Panc1 (cell line): ENCODE data around the gene KLK12. TPM values are rescaled to one million over a fixed set of nuclear protein-coding genes. Genes with fewer than 3 reads are reported as not detected.

ENCODE experiments used
- ATAC-seq: fragments of 200-7000 bp; cut with Tn5 transposase; 2 replicates; pipeline ENCODE4 v1.9.1; 2020; ENCODE audit warnings: mild to moderate bottlenecking, moderate library complexity
- BruUV-seq: library from RNA; stranded (reverse); fragments of 400-500 nt; replicated peaks from 2 replicates; lab custom pipeline; 2021; lab: Mats Ljungman, UMichigan
- CTCF ChIA-PET: fragments of 300-600 bp; sonication (Branson Sonifier 250); formaldehyde crosslinking; loops from one replicate; lab custom pipeline; 2022; ENCODE audit warnings: antibody characterized with exemption; lab: Charles Lee
- POLR2A ChIA-PET: fragments of 300-600 bp; sonication (Branson Sonifier 250); formaldehyde crosslinking; loops from one replicate; lab custom pipeline; 2022; ENCODE audit warnings: antibody characterized with exemption; lab: Charles Lee
- DNase-seq: peaks from one replicate; pipeline ENCODE4 v3.0.0-alpha.2; 2010; ENCODE audit warnings: low read depth, low spot score
- H3K27ac ChIP-seq: 2 replicates; pipeline ENCODE4 v1.5.1; 2011; ENCODE audit warnings: mild to moderate bottlenecking, low read length, inconsistent platforms
- H3K27me3 ChIP-seq: fragments of 200-500 bp; sonication (Bioruptor generic); 2 replicates; pipeline ENCODE4 v1.6.0; 2014; ENCODE audit warnings: low read length, inconsistent platforms; ENCODE audit not compliant: control insufficient read depth, insufficient read depth
- H3K36me3 ChIP-seq: fragments of 200-500 bp; sonication (Bioruptor generic); 2 replicates; pipeline ENCODE4 v1.5.1; 2014; ENCODE audit warnings: inconsistent platforms, mild to moderate bottlenecking, low read length, moderate library complexity; ENCODE audit not compliant: control insufficient read depth, insufficient read depth
- H3K4me1 ChIP-seq: 2 replicates; pipeline ENCODE4 v1.5.1; 2011; ENCODE audit warnings: inconsistent platforms, mild to moderate bottlenecking, low read length, moderate library complexity; ENCODE audit not compliant: control insufficient read depth, insufficient read depth
- H3K4me3 ChIP-seq, 2 experiments: 2 replicates each; pipeline ENCODE4 v1.5.1; 2011 to 2012; ENCODE audit warnings: low read depth in 2 of 2, low read length in 2 of 2, mild to moderate bottlenecking in 2 of 2, inconsistent platforms in 1 of 2, moderate library complexity in 1 of 2
- H3K9me3 ChIP-seq: fragments of 200-500 bp; sonication (Bioruptor generic); 2 replicates; pipeline ENCODE4 v1.5.1; 2014; ENCODE audit warnings: low read depth, mild to moderate bottlenecking, inconsistent platforms, low read length, moderate library complexity; ENCODE audit not compliant: control insufficient read depth, insufficient read depth
- CTCF ChIP-seq: fragments of 450-650 bp; IDR thresholded peaks from 2 replicates; pipeline ENCODE4 v1.5.1; 2017; ENCODE audit warnings: mild to moderate bottlenecking
- POLR2AphosphoS5 ChIP-seq: IDR thresholded peaks from 2 replicates; pipeline ENCODE4 v1.6.1; 2012; ENCODE audit warnings: mild to moderate bottlenecking, low read depth, low read length, moderate library complexity
- REST ChIP-seq, 2 experiments: IDR thresholded peaks; 2 replicates each; pipeline ENCODE4 v1.6.1; 2011 to 2012; ENCODE audit warnings: low read depth in 2 of 2, control low read depth in 1 of 2, low read length in 1 of 2, mild to moderate bottlenecking in 1 of 2, moderate library complexity in 1 of 2; ENCODE audit not compliant: insufficient read depth in 1 of 2
- SIN3A ChIP-seq: IDR thresholded peaks from 2 replicates; pipeline ENCODE4 v1.6.1; 2012; ENCODE audit warnings: low read depth, mild to moderate bottlenecking, low read length, moderate library complexity, borderline replicate concordance; ENCODE audit not compliant: insufficient read depth
- TCF7L2 ChIP-seq: IDR thresholded peaks from 2 replicates; pipeline ENCODE4 v1.6.1; 2011; ENCODE audit warnings: mild to moderate bottlenecking, low read depth, low read length, inconsistent platforms
- in situ Hi-C: cut with HindIII; loops from 2 replicates; pipeline ENCODE4 v1.10.0; 2016; ENCODE audit warnings: low sequenced_read_pairs, low pct_unique_long_range_greater_than_20kb
- intact Hi-C: fragments of 100-400 bp; cut with micrococcal nuclease; formaldehyde crosslinking; loops from one replicate; pipeline ENCODE4 v1.10.0; 2022; ENCODE audit not compliant: unreplicated experiment
- total RNA-seq: library from RNA; stranded (reverse); gene quantifications from one replicate; pipeline ENCODE4 v1.2.1, GENCODE V29; 2021; ENCODE audit not compliant: unreplicated experiment

KLK12 gene
- total RNA-seq, 1 experiment from 2014 or later, result not detected

GRCh38 chr19:51002089-51002532 lies 32.7 kb downstream of the KLK12 start:
- CTCF ChIA-PET, result no interaction called here
- POLR2A ChIA-PET, result no interaction called here

GRCh38 chr19:51001515-51001914 lies 33.3 kb downstream of the KLK12 start, which contains the start of gene KLK8:
Gene KLK8, minus strand, starts transcription at chr19:51001604. Its CDS starts 437 bp downstream, at chr19:51001167.
- ChIA-PET POLR2A (interaction anchor here (0.8 kb wide), 1 partner anchor 55 kb away, joined by 4 read pairs; no protein-coding TSS in a partner anchor), CTCF (interaction anchor here (0.7 kb wide), 1 partner anchor 17 kb away, joined by 9 read pairs; no protein-coding TSS in a partner anchor)
- BruUV-seq, result no TSS peak
- DNase-seq, result no peak
- H3K27me3 ChIP-seq, result no peaks in the 10 kb centered on the region; the same call in 1 of the 2 replicates
- in situ Hi-C loops, result no loop called here
- H3K36me3 ChIP-seq, result no peaks in the 10 kb centered on the region
- no peak for ATAC-seq
- H3K9me3 ChIP-seq, result no peaks in the 10 kb centered on the region
- no peak for TF ChIP-seq POLR2AphosphoS5
- no peak for TF ChIP-seq CTCF
- TF ChIP-seq REST (IDR thresholded peaks at IDR 0.05; ENCODE audit: insufficient read depth in 1 of 2, low read depth in 2 of 2, low read length in 1 of 2), result no peak
- TF ChIP-seq TCF7L2, result no peak
- no peak for TF ChIP-seq SIN3A
- H3K27ac ChIP-seq, result no peak within 1 kb of the TSS
- H3K4me3 ChIP-seq, result no peak within 1 kb of the TSS
- intact Hi-C loops, result no loop called here
- H3K4me1 ChIP-seq, result no peaks in the 10 kb centered on the region

More at GRCh38 chr19:51002089-51002532, 32.7 kb downstream of the KLK12 start:
- no peak for ATAC-seq
- Histone ChIP-seq H3K27me3 (no peaks in the 10 kb centered on the region; the same call in 1 of the 2 replicates), H3K4me1 (no peaks in the 10 kb centered on the region), H3K36me3 (no peaks in the 10 kb centered on the region), H3K9me3 (no peaks in the 10 kb centered on the region), H3K27ac (no peak overlapping the region), H3K4me3 (no peak overlapping the region)
- no peak for TF ChIP-seq POLR2AphosphoS5
- no peak for TF ChIP-seq CTCF
- TF ChIP-seq REST (IDR thresholded peaks at IDR 0.05; ENCODE audit: insufficient read depth in 1 of 2, low read depth in 2 of 2, low read length in 1 of 2), result no peak
- no peak for TF ChIP-seq SIN3A
- TF ChIP-seq TCF7L2, result no peak
- intact Hi-C loops, result no loop called here
- in situ Hi-C loops, result no loop called here
- no TSS peak for BruUV-seq
- DNase-seq, result no peak
